DND-41 (cell line): ENCODE data around the gene NIPSNAP2.

Source experiments
- ATAC-seq: fragments of 200-7000 bp; cut with Tn5 transposase; 3 replicates; pipeline ENCODE4 v1.9.1; 2021; ENCODE audit warnings: low read depth; ENCODE audit not compliant: insufficient read depth
- DNase-seq: peaks from one replicate; pipeline ENCODE4 v3.0.0-alpha.2; 2020
- H2AFZ ChIP-seq: 2 replicates; pipeline ENCODE4 v1.6.0; 2012; ENCODE audit warnings: low read depth, low read length
- H3K27ac ChIP-seq: 2 replicates; pipeline ENCODE4 v1.5.1; 2012; ENCODE audit warnings: low read length, inconsistent platforms
- H3K27me3 ChIP-seq: fragments of 200-600 bp; sonication (generic); 2 replicates; pipeline ENCODE4 v1.6.0; 2012; ENCODE audit warnings: low read length, mild to moderate bottlenecking, inconsistent platforms; ENCODE audit not compliant: insufficient read depth, poor library complexity
- H3K36me3 ChIP-seq: 2 replicates; pipeline ENCODE4 v1.5.1; 2012; ENCODE audit warnings: low read length, inconsistent platforms; ENCODE audit not compliant: insufficient read depth
- H3K4me1 ChIP-seq: 2 replicates; pipeline ENCODE4 v1.5.1; 2012; ENCODE audit warnings: mild to moderate bottlenecking, low read length; ENCODE audit not compliant: insufficient read depth
- H3K4me2 ChIP-seq: 2 replicates; pipeline ENCODE4 v1.6.0; 2012; ENCODE audit warnings: mild to moderate bottlenecking, moderate library complexity, low read length, inconsistent platforms; ENCODE audit not compliant: insufficient read depth
- H3K4me3 ChIP-seq, 2 experiments: fragments of 200-600 bp in 1 of 2; shearing (Covaris generic) in 1 of 2; 2 replicates each; pipeline ENCODE4 v1.5.1; 2012 to 2016; ENCODE audit warnings: inconsistent platforms in 2 of 2, low read length in 2 of 2, mild to moderate bottlenecking in 2 of 2, low read depth in 1 of 2, moderate library complexity in 1 of 2
- H3K79me2 ChIP-seq: 2 replicates; pipeline ENCODE4 v1.6.0; 2012; ENCODE audit warnings: low read length, inconsistent platforms; ENCODE audit not compliant: insufficient read depth
- H3K9ac ChIP-seq: 2 replicates; pipeline ENCODE4 v1.6.0; 2012; ENCODE audit warnings: low read depth, mild to moderate bottlenecking, inconsistent platforms, low read length, moderate library complexity
- H3K9me3 ChIP-seq: 2 replicates; pipeline ENCODE4 v1.5.1; 2012; ENCODE audit warnings: low read length, moderate library complexity, mild to moderate bottlenecking, inconsistent platforms; ENCODE audit not compliant: insufficient read depth, severe bottlenecking
- H4K20me1 ChIP-seq: 2 replicates; pipeline ENCODE4 v1.6.0; 2012; ENCODE audit warnings: low read length; ENCODE audit not compliant: insufficient read depth
- CTCF ChIP-seq: IDR thresholded peaks from 2 replicates; pipeline ENCODE4 v1.5.1; 2012; ENCODE audit warnings: borderline replicate concordance, low read length, moderate library complexity, mild to moderate bottlenecking; ENCODE audit not compliant: poor library complexity, severe bottlenecking; ENCODE audit errors: extremely low read depth
- EZH2 ChIP-seq: IDR thresholded peaks from 3 replicates; pipeline ENCODE4 v1.6.1; 2012; ENCODE audit warnings: borderline replicate concordance, low read depth, mild to moderate bottlenecking, moderate library complexity, low read length, inconsistent platforms; ENCODE audit not compliant: severe bottlenecking

NIPSNAP2 gene

GRCh38 chr7:55980266-55980665 is 15.9 kb downstream of the NIPSNAP2 start:
- Histone ChIP-seq H3K36me3 (peaks cover 82% of the 10 kb centered on the region), H2AFZ (no peak overlapping the region), H3K9ac (no peak overlapping the region), H3K27me3 (no peaks in the 10 kb centered on the region), H3K4me2 (no peak overlapping the region), H3K4me3 (no peak overlapping the region), H3K27ac (no peak overlapping the region), H3K9me3 (no peaks in the 10 kb centered on the region), H3K4me1 (no peaks in the 10 kb centered on the region), H3K79me2 (peaks cover 27% of the 10 kb centered on the region), H4K20me1 (peaks cover 20% of the 10 kb centered on the region; the same call in 1 of the 2 replicates)
- no peak for TF ChIP-seq CTCF
- TF ChIP-seq EZH2 = no peak
- DNase-seq = no peak
- ATAC-seq = no peak

GRCh38 chr7:55983537-55983936 is 19.2 kb downstream of the NIPSNAP2 start:
- H4K20me1 ChIP-seq = no peaks in the 10 kb centered on the region
- H3K9me3 ChIP-seq = no peaks in the 10 kb centered on the region
- H3K4me3 ChIP-seq = no peak overlapping the region
- no peak overlapping the region for H3K27ac ChIP-seq
- H3K9ac ChIP-seq = no peak overlapping the region
- 0 out of 2 replicates have a peak, but pooled peaks cover 1% of the 10 kb centered on the region for H3K79me2 ChIP-seq
- H3K4me1 ChIP-seq = no peaks in the 10 kb centered on the region
- ATAC-seq (no peak), DNase-seq (no peak)
- no peaks in the 10 kb centered on the region for H3K27me3 ChIP-seq
- H2AFZ ChIP-seq = no peak overlapping the region
- no peak overlapping the region for H3K4me2 ChIP-seq
- peaks cover 84% of the 10 kb centered on the region for H3K36me3 ChIP-seq
- TF ChIP-seq EZH2 (no peak), CTCF (no peak)

- no peaks in the 10 kb centered on the region for H3K79me2 ChIP-seq
- no peak overlapping the region for H2AFZ ChIP-seq
- no peak overlapping the region for H3K4me2 ChIP-seq
- ATAC-seq (no peak), DNase-seq (no peak)
- no peaks in the 10 kb centered on the region for H3K9me3 ChIP-seq
- no peak overlapping the region for H3K9ac ChIP-seq
- H3K27me3 ChIP-seq = no peaks in the 10 kb centered on the region
- TF ChIP-seq EZH2 = no peak
- TF ChIP-seq CTCF = no peak
- peaks cover 72% of the 10 kb centered on the region for H3K36me3 ChIP-seq
- no peak overlapping the region for H3K27ac ChIP-seq
- no peaks in the 10 kb centered on the region for H3K4me1 ChIP-seq
- no peaks in the 10 kb centered on the region for H4K20me1 ChIP-seq
- no peak overlapping the region for H3K4me3 ChIP-seq
Observed at GRCh38 chr7:55992346-55992745, 28.0 kb downstream of the NIPSNAP2 start.
